K562 (cell line): ENCODE measurements around the gene PTPRB. TPM values are rescaled to one million over a fixed set of nuclear protein-coding genes. Genes with fewer than 3 reads are reported as not detected.

Experiments used
- BACH1 ChIP-seq: fragments of 200-800 bp; sonication (Bioruptor generic); IDR thresholded peaks from 2 replicates; pipeline ENCODE4 v1.6.1; 2016; ENCODE audit warnings: missing genetic modification characterization, missing compliant biosample characterization
- CUX1 ChIP-seq: fragments of 200-800 bp; sonication (Bioruptor generic); IDR thresholded peaks from 2 replicates; pipeline ENCODE4 v1.6.1; 2016; ENCODE audit warnings: missing genetic modification characterization, missing compliant biosample characterization
- DMBX1 ChIP-seq: fragments of 250-450 bp; sonication (Bioruptor Pico); IDR thresholded peaks from 2 replicates; pipeline ENCODE4 v1.8.0; 2022; ENCODE audit warnings: inconsistent platforms, mild to moderate bottlenecking, moderate library complexity, borderline replicate concordance
- FOXA1 ChIP-seq: fragments of 450-650 bp; IDR thresholded peaks from 2 replicates; pipeline ENCODE4 v1.6.1; 2016; ENCODE audit warnings: mild to moderate bottlenecking, borderline replicate concordance
- GMEB1 ChIP-seq: fragments of 250-450 bp; sonication (Bioruptor Pico); IDR thresholded peaks from 2 replicates; pipeline ENCODE4 v1.4.0; 2020; ENCODE audit warnings: mild to moderate bottlenecking
- NR3C1 ChIP-seq: sonication (generic); formaldehyde crosslinking; IDR thresholded peaks from 2 replicates; pipeline ENCODE4 v1.8.1; 2022; ENCODE audit warnings: missing genetic modification reagents
- RNF219 ChIP-seq: fragments of 250-450 bp; sonication (Bioruptor Pico); IDR thresholded peaks from 2 replicates; pipeline ENCODE4 v1.5.0; 2022; ENCODE audit warnings: mild to moderate bottlenecking
- TEAD1 ChIP-seq, 2 experiments: fragments of 450-650 bp in 1 of 2; sonication (generic) in 1 of 2; formaldehyde crosslinking; IDR thresholded peaks; 2 replicates each; pipeline versions ENCODE4 v1.4.0 to v1.8.0; 2020 to 2022; ENCODE audit warnings: mild to moderate bottlenecking in 2 of 2, missing genetic modification reagents in 1 of 2
- TRIM25 ChIP-seq: fragments of 450-650 bp; IDR thresholded peaks from 2 replicates; pipeline ENCODE4 v1.7.0; 2016; ENCODE audit warnings: borderline replicate concordance
- ZNF184 ChIP-seq: sonication (generic); formaldehyde crosslinking; IDR thresholded peaks from 2 replicates; pipeline ENCODE4 v1.5.0; 2020; ENCODE audit warnings: missing genetic modification reagents
- ZNF232 ChIP-seq: sonication (generic); formaldehyde crosslinking; IDR thresholded peaks from 2 replicates; pipeline ENCODE4 v1.8.0; 2022; ENCODE audit warnings: mild to moderate bottlenecking, missing genetic modification reagents
- ZNF311 ChIP-seq: fragments of 250-450 bp; sonication (Bioruptor Pico); IDR thresholded peaks from 2 replicates; pipeline ENCODE4 v1.4.0; 2020; ENCODE audit warnings: mild to moderate bottlenecking, moderate library complexity
- ZNF408 ChIP-seq: fragments of 250-450 bp; sonication (Bioruptor Pico); IDR thresholded peaks from 2 replicates; pipeline ENCODE4 v1.4.0; 2020; ENCODE audit warnings: low read depth, mild to moderate bottlenecking, moderate library complexity
- ZNF41 ChIP-seq: fragments of 250-450 bp; sonication (Bioruptor Pico); conservative IDR thresholded peaks from 2 replicates; pipeline ENCODE4 v1.4.0; 2020; ENCODE audit warnings: mild to moderate bottlenecking
- ZNF584 ChIP-seq: fragments of 200-800 bp; sonication (Bioruptor generic); IDR thresholded peaks from 2 replicates; pipeline ENCODE4 v1.6.1; 2016; ENCODE audit warnings: low read depth, mild to moderate bottlenecking, missing genetic modification characterization, missing compliant biosample characterization
- ZNF780A ChIP-seq: fragments of 250-450 bp; sonication (Bioruptor Pico); IDR thresholded peaks from 2 replicates; pipeline ENCODE4 v1.5.0; 2021; ENCODE audit warnings: mild to moderate bottlenecking
- polyA plus RNA-seq, 8 experiments: library from polyadenylated mRNA; depleted of rRNA in 4 of 8; stranded (reverse) in 5 of 8; unstranded in 3 of 8; fragments of >200 nt; fragmentation: Nextera tagmentation in 2 of 8; fragmentation: Illumina TruSeq in 1 of 8; extraction: Ambion mirVana in 2 of 8; extraction: Trizol in 1 of 8; gene quantifications; 2 replicates each; pipeline versions ENCODE4 v1.2.1 to v1.2.3, GENCODE V29; 2011 to 2014; ENCODE audit warnings: inconsistent platforms in 1 of 8, missing spikeins in 1 of 8
- total RNA-seq, 7 experiments: library from RNA; depleted of rRNA in 6 of 7; stranded (reverse); fragments of >200 nt in 6 of 7; fragmentation: Illumina TruSeq in 2 of 7; extraction: Trizol in 2 of 7; gene quantifications; 2 replicates each; pipeline versions ENCODE4 v1.2.1 to v1.2.3, GENCODE V29; 2011 to 2021; ENCODE audit warnings: low replicate concordance in 1 of 7

The PTPRB gene
- total and polyA plus RNA-seq, 9 of the 15 experiments (the other 6 are each of a cell fraction or from before 2014, with no cell fraction given), result 0.46 to 5.9 (median 3.1) TPM

GRCh38 chr12:70590051-70590450 is 47.2 kb downstream of the PTPRB start (continued):
- TF ChIP-seq RNF219 (CRISPR knock-in tag) (no peak), ZNF232 (CRISPR knock-in tag) (no peak), ZNF408 (CRISPR knock-in tag) (no peak), TRIM25 (no peak), GMEB1 (CRISPR knock-in tag) (no peak), BACH1 (tag) (0 out of 2 replicates have a peak, but pooled peaks have one; percentile 47), ZNF184 (CRISPR knock-in tag) (no peak), ZNF311 (CRISPR knock-in tag) (peak; percentile 63; the same call in 1 of the 2 replicates), CUX1 (CRISPR knock-in tag) (no peak), FOXA1 (no peak), ZNF780A (CRISPR knock-in tag) (no peak), ZNF584 (CRISPR knock-in tag) (peak; percentile 10; the same call in 1 of the 2 replicates), ZNF41 (CRISPR knock-in tag) (0 out of 2 replicates have a peak, but pooled peaks have one; percentile 57), NR3C1 (CRISPR knock-in tag) (no peak), TEAD1 (CRISPR knock-in tag; IDR thresholded peaks at IDR 0.05) (no peak), DMBX1 (CRISPR knock-in tag) (peak; percentile 91)
